MM.1S (cell line): ENCODE results near the gene AMELY.
"Not testable (repeated sequence)": the region's sequence is repeated elsewhere in the genome, so short reads cannot be mapped to it uniquely, and the experiment has no call there.

ENCODE experiments used
- DNase-seq: peaks from one replicate; pipeline ENCODE4 v3.0.0-alpha.2; 2015
- H2AFZ ChIP-seq: fragments of 300-600 bp; sonication (generic); 2 replicates; pipeline ENCODE4 v1.6.0; 2016; ENCODE audit warnings: antibody characterized with exemption, low read length
- H3F3A ChIP-seq: fragments of 300-600 bp; sonication (generic); 2 replicates; pipeline ENCODE4 v1.6.1; 2016; ENCODE audit warnings: mild to moderate bottlenecking, antibody characterized with exemption, low read length, moderate library complexity, mixed read lengths; ENCODE audit not compliant: insufficient read depth
- H3K27ac ChIP-seq: fragments of 300-600 bp; sonication (generic); 2 replicates; pipeline ENCODE4 v1.5.1; 2016; ENCODE audit warnings: mild to moderate bottlenecking, low read length
- H3K27me3 ChIP-seq: fragments of 300-600 bp; sonication (generic); replicated peaks from 2 replicates; pipeline ENCODE4 v1.6.0; 2016; ENCODE audit warnings: low read length; ENCODE audit not compliant: insufficient read depth
- H3K36me3 ChIP-seq: fragments of 300-600 bp; sonication (generic); replicated peaks from 2 replicates; pipeline ENCODE4 v1.6.1; 2016; ENCODE audit warnings: mild to moderate bottlenecking, low read length, mixed read lengths; ENCODE audit not compliant: insufficient read depth
- H3K4me1 ChIP-seq: fragments of 300-600 bp; sonication (generic); 2 replicates; pipeline ENCODE4 v1.6.1; 2016; ENCODE audit warnings: low read length, mixed read lengths
- H3K4me2 ChIP-seq: fragments of 300-600 bp; sonication (generic); 2 replicates; pipeline ENCODE4 v1.6.0; 2016; ENCODE audit warnings: low read depth, low read length
- H3K4me3 ChIP-seq: fragments of 300-600 bp; sonication (generic); 2 replicates; pipeline ENCODE4 v1.5.1; 2016; ENCODE audit warnings: low read length, mixed read lengths
- H3K79me2 ChIP-seq: fragments of 300-600 bp; sonication (generic); 2 replicates; pipeline ENCODE4 v1.6.1; 2016; ENCODE audit warnings: mixed run types, low read length, mixed read lengths
- H3K9ac ChIP-seq: fragments of 300-600 bp; sonication (generic); 2 replicates; pipeline ENCODE4 v1.6.1; 2016; ENCODE audit warnings: low read length, mixed read lengths
- H3K9me2 ChIP-seq: fragments of 300-600 bp; sonication (generic); replicated peaks from 2 replicates; pipeline ENCODE4 v1.6.1; 2016; ENCODE audit warnings: mild to moderate bottlenecking, low read length, mixed read lengths; ENCODE audit not compliant: insufficient read depth
- H3K9me3 ChIP-seq: fragments of 300-600 bp; sonication (generic); replicated peaks from 2 replicates; pipeline ENCODE4 v1.6.1; 2016; ENCODE audit warnings: mild to moderate bottlenecking, low read length, mixed read lengths; ENCODE audit not compliant: insufficient read depth
- H4K20me1 ChIP-seq: fragments of 300-600 bp; sonication (generic); 2 replicates; pipeline ENCODE4 v1.6.1; 2016; ENCODE audit warnings: mild to moderate bottlenecking, low read length, moderate library complexity, mixed read lengths; ENCODE audit not compliant: insufficient read depth
- EZH2 ChIP-seq: fragments of 300-600 bp; sonication (generic); optimal IDR thresholded peaks from 2 replicates; pipeline ENCODE3; 2017; ENCODE audit warnings: low read depth, mild to moderate bottlenecking, antibody characterized with exemption, low read length, mixed read lengths
- EZH2phosphoT487 ChIP-seq: fragments of 300-600 bp; sonication (generic); IDR thresholded peaks from 2 replicates; pipeline ENCODE4 v1.6.1; 2018; ENCODE audit warnings: antibody characterized with exemption, low read length
- TF ChIP-seq, protein P1 (sequence below): fragments of 300-600 bp; sonication (generic); IDR thresholded peaks from 2 replicates; pipeline ENCODE4 v1.5.1; 2016; ENCODE audit warnings: antibody characterized with exemption, low read length, mixed read lengths

The AMELY gene

DNA sequence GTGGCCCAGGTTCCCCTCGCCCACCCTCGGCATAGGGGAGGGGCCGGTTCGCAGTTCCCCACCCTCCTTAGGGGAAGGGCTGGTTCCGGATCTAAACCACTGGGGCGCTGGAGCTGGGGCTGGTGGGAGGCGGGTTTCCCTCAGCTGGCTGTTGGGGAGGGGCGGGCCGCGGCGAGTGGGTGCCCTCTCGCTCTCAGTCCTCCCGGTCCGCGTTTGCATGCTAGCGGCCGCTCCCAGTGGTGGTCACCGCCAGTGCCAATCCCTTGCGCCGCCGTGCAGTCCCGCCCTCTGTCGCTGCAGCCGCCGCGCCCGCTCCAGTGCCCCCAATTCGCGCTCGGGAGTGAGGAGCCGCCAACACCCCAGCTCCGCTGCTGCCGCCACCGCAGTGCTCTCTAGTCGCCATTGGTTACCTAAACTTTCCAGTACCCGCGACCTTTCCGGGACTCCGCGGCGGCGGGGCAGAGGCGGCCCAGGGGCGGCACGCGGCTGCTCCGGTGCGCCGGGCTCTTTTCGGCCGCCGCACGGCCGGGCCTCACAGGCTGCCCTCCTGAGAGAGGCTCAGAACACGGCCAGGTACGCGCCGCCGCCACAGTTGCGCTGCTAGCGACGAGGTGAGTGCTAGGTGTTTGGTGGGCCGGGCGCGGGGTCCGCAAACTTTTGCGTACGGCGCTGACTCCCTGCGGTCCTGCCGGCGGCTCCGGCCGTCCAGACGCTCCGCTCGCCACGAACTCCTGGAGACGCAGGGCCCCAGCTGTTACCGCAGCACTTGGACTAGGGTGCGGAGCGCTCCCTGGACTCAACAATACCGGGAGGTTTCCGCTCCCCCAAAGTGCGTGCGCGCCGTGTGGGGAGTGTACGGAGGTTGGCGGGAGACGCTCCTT, 940 bp downstream of the AMELY start, which contains the start of gene TBL1Y:
TBL1Y (plus strand) TSS at position 326 of the 881 bp plus-strand sequence. CDS start 114,388 bp downstream, outside the sequence.
- no peak for DNase-seq
- Histone ChIP-seq H4K20me1 (no peaks in the 10 kb centered on the region), H3K4me3 (no peak within 1 kb of the TSS), H3K9ac (no peak within 1 kb of the TSS), H3F3A (no peaks in the 10 kb centered on the region), H3K4me2 (no peak within 1 kb of the TSS), H3K4me1 (no peaks in the 10 kb centered on the region), H3K79me2 (no peaks in the 10 kb centered on the region), H2AFZ (no peak within 1 kb of the TSS), H3K9me3 (no peaks in the 10 kb centered on the region), H3K9me2 (no peaks in the 10 kb centered on the region), H3K27me3 (no peaks in the 10 kb centered on the region), H3K36me3 (no peaks in the 10 kb centered on the region), H3K27ac (no peak within 1 kb of the TSS)
- no peak for TF ChIP-seq EZH2phosphoT487
- TF ChIP-seq EZH2: no peak
- TF ChIP-seq, protein P1, sequence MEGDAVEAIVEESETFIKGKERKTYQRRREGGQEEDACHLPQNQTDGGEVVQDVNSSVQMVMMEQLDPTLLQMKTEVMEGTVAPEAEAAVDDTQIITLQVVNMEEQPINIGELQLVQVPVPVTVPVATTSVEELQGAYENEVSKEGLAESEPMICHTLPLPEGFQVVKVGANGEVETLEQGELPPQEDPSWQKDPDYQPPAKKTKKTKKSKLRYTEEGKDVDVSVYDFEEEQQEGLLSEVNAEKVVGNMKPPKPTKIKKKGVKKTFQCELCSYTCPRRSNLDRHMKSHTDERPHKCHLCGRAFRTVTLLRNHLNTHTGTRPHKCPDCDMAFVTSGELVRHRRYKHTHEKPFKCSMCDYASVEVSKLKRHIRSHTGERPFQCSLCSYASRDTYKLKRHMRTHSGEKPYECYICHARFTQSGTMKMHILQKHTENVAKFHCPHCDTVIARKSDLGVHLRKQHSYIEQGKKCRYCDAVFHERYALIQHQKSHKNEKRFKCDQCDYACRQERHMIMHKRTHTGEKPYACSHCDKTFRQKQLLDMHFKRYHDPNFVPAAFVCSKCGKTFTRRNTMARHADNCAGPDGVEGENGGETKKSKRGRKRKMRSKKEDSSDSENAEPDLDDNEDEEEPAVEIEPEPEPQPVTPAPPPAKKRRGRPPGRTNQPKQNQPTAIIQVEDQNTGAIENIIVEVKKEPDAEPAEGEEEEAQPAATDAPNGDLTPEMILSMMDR: no peak

DNA sequence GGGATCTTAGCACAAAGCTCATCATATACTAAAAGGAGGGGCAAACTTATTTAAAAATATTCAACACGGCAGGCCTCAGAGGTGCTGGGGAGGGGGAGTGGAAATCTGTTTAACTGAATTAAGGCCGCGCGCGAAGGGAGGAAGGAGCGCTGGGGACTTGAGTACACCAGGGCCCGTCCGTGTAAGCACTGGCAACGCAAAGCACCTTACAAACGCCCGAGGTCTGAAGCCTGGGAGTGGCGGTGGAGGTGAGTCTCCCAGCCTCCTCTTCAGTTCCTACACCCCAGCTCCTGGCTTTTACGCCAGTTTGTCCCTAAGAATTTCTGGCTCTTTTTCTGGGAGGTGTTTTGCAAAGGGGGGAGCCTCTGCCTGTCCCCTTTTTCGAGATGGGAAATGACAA, 1.7 kb downstream of the AMELY start:
- no peaks in the 10 kb centered on the region for H3K4me1 ChIP-seq
- no peaks in the 10 kb centered on the region for H3K79me2 ChIP-seq
- H3K4me3 ChIP-seq: no peak overlapping the region
- H3K9me2 ChIP-seq: no peaks in the 10 kb centered on the region
- no peak for TF ChIP-seq EZH2
- TF ChIP-seq, protein P1: no peak
- no peak for DNase-seq
- H3K27ac ChIP-seq: no peak overlapping the region
- no peak overlapping the region for H3K9ac ChIP-seq
- H4K20me1 ChIP-seq: no peaks in the 10 kb centered on the region
- no peaks in the 10 kb centered on the region for H3K9me3 ChIP-seq
- no peak overlapping the region for H3K4me2 ChIP-seq
- no peak overlapping the region for H2AFZ ChIP-seq
- no peaks in the 10 kb centered on the region for H3F3A ChIP-seq
- no peaks in the 10 kb centered on the region for H3K27me3 ChIP-seq
- H3K36me3 ChIP-seq: no peaks in the 10 kb centered on the region

DNA sequence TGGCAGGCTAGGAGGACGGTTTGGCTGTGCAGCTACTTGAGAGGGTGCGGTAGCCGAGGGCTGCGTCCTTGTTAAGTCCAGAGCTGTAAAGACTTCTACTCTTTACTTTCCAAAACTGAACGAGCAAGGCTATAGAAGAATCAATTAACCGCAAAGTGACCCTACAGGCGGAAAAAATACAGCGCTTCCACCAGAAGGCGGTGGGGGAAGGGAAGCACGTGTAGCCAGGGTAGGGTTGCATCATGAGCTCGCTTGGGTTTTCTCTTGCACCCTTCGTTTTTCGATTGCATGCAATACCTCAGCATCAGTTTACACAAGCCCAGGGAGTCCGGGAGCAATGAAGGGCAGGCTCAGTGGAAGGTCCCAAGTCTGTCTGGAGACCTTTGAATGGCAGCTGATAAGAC, 2.4 kb downstream of the AMELY start:
- H3F3A ChIP-seq: no peaks in the 10 kb centered on the region
- no peak overlapping the region for H2AFZ ChIP-seq
- no peaks in the 10 kb centered on the region for H3K79me2 ChIP-seq
- no peaks in the 10 kb centered on the region for H4K20me1 ChIP-seq
- no peaks in the 10 kb centered on the region for H3K27me3 ChIP-seq
- no peak for TF ChIP-seq EZH2phosphoT487
- TF ChIP-seq EZH2: no peak
- TF ChIP-seq, protein P1: no peak
- no peak overlapping the region for H3K4me3 ChIP-seq
- DNase-seq: no peak
- H3K4me1 ChIP-seq: no peaks in the 10 kb centered on the region
- H3K4me2 ChIP-seq: no peak overlapping the region
- no peak overlapping the region for H3K27ac ChIP-seq
- H3K9me3 ChIP-seq: no peaks in the 10 kb centered on the region
- H3K9me2 ChIP-seq: no peaks in the 10 kb centered on the region
- H3K36me3 ChIP-seq: no peaks in the 10 kb centered on the region
- no peak overlapping the region for H3K9ac ChIP-seq

DNA sequence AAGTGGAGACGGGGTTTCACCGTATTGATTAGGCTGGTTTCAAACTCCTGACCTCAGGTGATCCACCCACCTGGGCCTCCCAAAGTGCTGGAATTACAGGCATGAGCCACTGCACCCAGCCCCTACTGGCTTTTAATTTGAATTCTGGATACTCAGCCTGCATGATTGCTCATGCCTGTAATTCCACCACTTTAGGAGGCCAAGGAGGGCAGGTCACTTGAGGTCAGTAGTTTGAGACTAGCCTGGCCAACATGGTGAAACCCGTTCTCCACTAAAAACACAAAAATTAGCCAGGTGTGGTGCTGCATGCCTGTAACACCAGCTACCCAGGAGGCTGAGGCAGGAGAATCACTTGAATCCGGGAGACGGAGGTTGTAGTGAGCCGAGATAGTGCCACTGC, 3.5 kb downstream of the AMELY start:
- H3K4me3 ChIP-seq, H2AFZ ChIP-seq, DNase-seq: not testable (repeated sequence)

More for the DNA sequence above, 3.5 kb downstream of the AMELY start:
- H3K79me2 ChIP-seq, H3K27me3 ChIP-seq, H3K4me2 ChIP-seq, H3F3A ChIP-seq, H3K9me2 ChIP-seq, H3K9ac ChIP-seq, H3K9me3 ChIP-seq, H3K4me1 ChIP-seq, H3K27ac ChIP-seq, H4K20me1 ChIP-seq, H3K36me3 ChIP-seq: not testable (repeated sequence)
